Central memory CD8-positive, alpha-beta T cell (primary cell): ENCODE measurements around the gene SH3TC2.

Experiments used
- ATAC-seq: fragments of 150-1000 bp; cut with Tn5 transposase; replicated peaks from 2 replicates; pipeline ENCODE4 v1.10.0; 2022; ENCODE audit warnings: mild to moderate bottlenecking, moderate FRiP score, moderate number of reproducible peaks; ENCODE audit not compliant: poor library complexity, severe bottlenecking; ENCODE audit errors: extremely low read depth
- DNase-seq, 2 donors: peaks; one replicate each; pipeline ENCODE4 v3.0.0; 2021; ENCODE audit warnings: low spot score in 2 of 2
- H3K27ac Mint-ChIP-seq: one replicate; pipeline ENCODE4 v1.8.0; 2022; ENCODE audit warnings: low read depth, mild to moderate bottlenecking, moderate library complexity, mixed read lengths
- H3K27me3 Mint-ChIP-seq: one replicate; pipeline ENCODE4 v1.8.0; 2022; ENCODE audit warnings: mixed read lengths
- H3K36me3 Mint-ChIP-seq: one replicate; pipeline ENCODE4 v1.8.0; 2022; ENCODE audit warnings: mild to moderate bottlenecking, moderate library complexity, mixed read lengths; ENCODE audit not compliant: insufficient read depth
- H3K4me1 Mint-ChIP-seq: one replicate; pipeline ENCODE4 v1.8.0; 2022; ENCODE audit warnings: mixed read lengths
- H3K4me3 Mint-ChIP-seq: one replicate; pipeline ENCODE4 v1.8.0; 2022; ENCODE audit warnings: mild to moderate bottlenecking, moderate library complexity, mixed read lengths
- H3K9me3 Mint-ChIP-seq: one replicate; pipeline ENCODE4 v1.8.0; 2022; ENCODE audit warnings: mixed read lengths

SH3TC2 gene

DNA sequence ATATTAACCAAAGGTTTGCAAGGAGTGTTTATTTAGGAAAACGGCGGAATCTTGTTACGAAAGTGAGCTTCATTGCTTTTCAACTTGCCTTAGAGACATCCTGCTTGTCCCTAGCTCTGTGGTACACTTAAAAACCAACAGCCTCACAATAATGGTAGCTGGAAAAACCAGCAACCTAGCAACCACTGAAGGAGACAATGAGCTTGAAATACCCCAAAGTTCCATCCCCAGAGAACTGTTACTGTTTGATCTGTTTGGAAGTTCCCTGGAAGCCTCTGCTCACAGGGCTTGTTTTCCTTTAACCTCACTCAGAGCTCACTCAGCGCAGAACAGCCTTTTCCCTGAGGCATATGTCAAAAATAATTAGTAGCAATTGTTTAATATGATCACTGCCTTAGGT, 43.2 kb downstream of the SH3TC2 start:
- ATAC-seq (no peak), DNase-seq (no peak)
- Mint-ChIP-seq H3K27ac (no peak overlapping the region), H3K4me1 (no peaks in the 10 kb centered on the region), H3K4me3 (no peak overlapping the region), H3K9me3 (no peaks in the 10 kb centered on the region), H3K27me3 (peaks cover 39% of the 10 kb centered on the region), H3K36me3 (peaks cover 2% of the 10 kb centered on the region)

DNA sequence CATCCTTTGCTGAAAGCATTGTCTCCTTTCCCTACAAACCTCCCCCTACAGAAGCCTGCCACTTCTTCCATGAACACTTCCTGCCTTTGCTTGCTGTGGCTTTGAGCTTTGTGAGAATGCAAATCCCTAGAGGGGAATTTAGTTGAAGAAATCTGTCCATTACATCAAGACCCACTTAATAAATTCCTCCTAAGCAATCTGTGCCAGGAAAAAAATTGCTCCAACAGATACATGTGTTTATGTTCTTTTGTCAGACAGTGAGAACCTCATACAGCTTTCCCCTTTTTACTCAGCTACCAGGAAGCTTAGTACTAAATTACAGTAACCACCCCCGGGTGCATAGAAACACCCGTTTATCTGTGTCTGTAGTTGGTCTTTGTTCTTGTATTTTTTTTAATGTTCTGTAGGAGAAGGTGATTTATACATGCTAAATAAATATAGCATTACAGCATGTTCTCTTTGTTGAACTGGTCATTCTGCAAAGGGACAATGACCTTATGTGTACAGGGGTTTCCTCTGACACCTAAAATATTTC, 43.9 kb downstream of the SH3TC2 start:
- peaks cover 39% of the 10 kb centered on the region for H3K27me3 Mint-ChIP-seq
- ATAC-seq (no peak), DNase-seq (no peak)
- peaks cover 2% of the 10 kb centered on the region for H3K36me3 Mint-ChIP-seq
- no peak overlapping the region for H3K27ac Mint-ChIP-seq
- no peak overlapping the region for H3K4me3 Mint-ChIP-seq
- H3K9me3 Mint-ChIP-seq = no peaks in the 10 kb centered on the region
- no peaks in the 10 kb centered on the region for H3K4me1 Mint-ChIP-seq

DNA sequence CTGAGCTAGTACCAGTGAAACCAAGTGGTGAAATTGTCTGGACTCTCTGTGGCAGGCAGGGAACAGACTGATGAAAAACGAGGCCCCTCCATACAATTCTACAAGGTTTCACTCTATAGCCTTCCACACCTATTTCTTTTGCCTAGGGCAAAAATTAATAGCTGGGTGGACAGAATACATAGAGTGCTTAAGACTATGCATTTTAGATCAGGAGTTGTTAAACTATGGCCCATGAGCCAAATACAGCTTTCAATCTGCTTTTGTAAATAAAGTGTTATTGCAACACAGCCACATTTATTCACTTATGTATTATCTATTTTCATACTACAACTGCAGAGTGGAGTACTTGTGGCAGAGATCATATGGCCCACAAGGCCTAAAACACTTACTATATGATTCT, 45.2 kb downstream of the SH3TC2 start:
- ATAC-seq (no peak), DNase-seq (no peak)
- Mint-ChIP-seq H3K4me1 (no peaks in the 10 kb centered on the region), H3K4me3 (no peak overlapping the region), H3K9me3 (no peaks in the 10 kb centered on the region), H3K27me3 (peaks cover 39% of the 10 kb centered on the region), H3K27ac (no peak overlapping the region), H3K36me3 (peaks cover 2% of the 10 kb centered on the region)

DNA sequence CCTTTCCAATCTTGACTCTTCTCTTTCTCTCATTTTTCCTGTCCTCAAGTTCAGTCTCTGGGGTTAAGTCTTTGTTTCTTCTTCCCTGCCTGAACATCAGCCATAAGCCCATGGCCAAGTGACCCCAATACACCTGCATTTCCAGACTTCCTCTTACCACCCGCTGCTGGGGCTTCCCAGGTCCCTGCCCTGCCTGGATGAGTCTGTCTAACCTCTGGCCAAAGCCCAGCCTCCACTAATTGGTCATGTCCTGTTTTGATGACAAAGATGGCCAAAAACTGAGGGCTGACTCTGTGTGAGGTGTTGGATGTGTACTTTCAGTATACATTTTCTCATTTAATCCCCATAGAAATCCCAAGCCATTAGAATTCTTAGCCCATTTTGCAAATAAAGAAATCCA, 47.3 kb downstream of the SH3TC2 start:
- ATAC-seq (no peak), DNase-seq (no peak)
- H3K36me3 Mint-ChIP-seq = no peaks in the 10 kb centered on the region
- no peak overlapping the region for H3K27ac Mint-ChIP-seq
- peaks cover 28% of the 10 kb centered on the region for H3K27me3 Mint-ChIP-seq
- no peaks in the 10 kb centered on the region for H3K9me3 Mint-ChIP-seq
- no peak overlapping the region for H3K4me3 Mint-ChIP-seq
- H3K4me1 Mint-ChIP-seq = no peaks in the 10 kb centered on the region

DNA sequence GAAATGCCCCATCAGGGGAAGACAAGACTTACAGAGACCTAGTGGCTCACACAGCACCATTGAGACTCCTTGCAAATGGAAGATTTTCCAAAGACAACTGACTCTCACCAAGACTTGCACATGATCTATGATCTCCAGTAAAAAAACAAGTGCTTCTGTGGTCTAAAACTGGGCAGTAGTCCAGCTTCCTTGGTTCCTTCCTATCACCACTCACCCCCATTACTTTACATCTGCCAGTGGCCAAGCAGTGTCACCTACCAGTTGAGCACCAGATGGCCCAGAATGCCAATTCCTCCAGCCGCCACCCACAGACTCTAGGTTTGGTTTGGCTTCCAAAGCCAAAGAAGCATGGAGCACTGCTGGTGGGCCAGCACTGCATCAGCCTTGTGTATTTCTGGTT, 47.7 kb downstream of the SH3TC2 start:
- H3K4me3 Mint-ChIP-seq = no peak overlapping the region
- no peaks in the 10 kb centered on the region for H3K4me1 Mint-ChIP-seq
- no peak for DNase-seq
- no peak overlapping the region for H3K27ac Mint-ChIP-seq
- H3K9me3 Mint-ChIP-seq = no peaks in the 10 kb centered on the region
- H3K36me3 Mint-ChIP-seq = no peaks in the 10 kb centered on the region
- H3K27me3 Mint-ChIP-seq = peaks cover 24% of the 10 kb centered on the region
- ATAC-seq = no peak

DNA sequence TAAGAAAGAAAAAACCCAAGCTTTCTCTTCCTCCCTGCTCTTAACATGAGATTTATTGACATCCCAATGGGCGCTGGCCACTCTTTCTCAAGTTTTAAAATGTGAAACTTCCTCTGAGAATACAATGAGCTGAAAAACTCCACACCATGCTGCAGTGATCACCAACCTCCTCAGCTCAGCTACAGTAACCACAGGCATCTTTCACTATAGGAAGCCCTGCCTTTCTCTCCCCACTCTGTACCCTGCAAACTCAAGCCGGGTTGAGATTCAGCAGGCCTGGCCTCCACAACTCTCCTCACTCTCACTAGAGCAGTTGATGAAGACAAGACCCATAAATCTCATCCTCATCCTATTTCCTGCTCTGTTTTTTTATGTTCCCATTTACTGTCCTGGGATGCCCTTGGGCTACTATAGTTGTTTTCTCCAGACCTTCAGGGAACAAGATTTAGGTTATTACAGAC, 48.3 kb downstream of the SH3TC2 start:
- H3K4me1 Mint-ChIP-seq = no peaks in the 10 kb centered on the region
- ATAC-seq (no peak), DNase-seq (no peak)
- H3K27ac Mint-ChIP-seq = no peak overlapping the region
- H3K27me3 Mint-ChIP-seq = peaks cover 18% of the 10 kb centered on the region
- H3K4me3 Mint-ChIP-seq = no peak overlapping the region
- no peaks in the 10 kb centered on the region for H3K36me3 Mint-ChIP-seq
- H3K9me3 Mint-ChIP-seq = no peaks in the 10 kb centered on the region

DNA sequence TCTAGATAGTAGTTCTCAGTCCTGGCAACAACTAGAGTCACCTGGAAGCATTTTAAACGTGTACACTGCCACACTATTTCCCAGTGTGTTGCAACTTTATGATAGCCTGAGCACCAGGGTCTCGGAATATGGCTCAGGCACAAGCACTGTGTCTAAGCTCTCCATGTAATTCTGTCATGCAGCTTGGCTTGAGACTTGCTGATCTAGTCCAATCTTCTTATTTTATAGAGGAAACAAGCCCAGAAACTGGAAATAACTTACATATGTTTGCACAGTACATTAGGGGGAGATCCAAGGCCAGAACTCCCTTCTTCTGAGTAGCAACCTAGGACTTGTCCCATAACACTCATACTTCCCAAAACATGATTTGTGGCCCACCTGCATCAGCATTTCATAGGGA, 49.1 kb downstream of the SH3TC2 start:
- no peaks in the 10 kb centered on the region for H3K36me3 Mint-ChIP-seq
- DNase-seq = no peak
- no peak overlapping the region for H3K4me3 Mint-ChIP-seq
- ATAC-seq = no peak
- no peaks in the 10 kb centered on the region for H3K4me1 Mint-ChIP-seq
- H3K9me3 Mint-ChIP-seq = no peaks in the 10 kb centered on the region
- peaks cover 10% of the 10 kb centered on the region for H3K27me3 Mint-ChIP-seq
- no peak overlapping the region for H3K27ac Mint-ChIP-seq

DNA sequence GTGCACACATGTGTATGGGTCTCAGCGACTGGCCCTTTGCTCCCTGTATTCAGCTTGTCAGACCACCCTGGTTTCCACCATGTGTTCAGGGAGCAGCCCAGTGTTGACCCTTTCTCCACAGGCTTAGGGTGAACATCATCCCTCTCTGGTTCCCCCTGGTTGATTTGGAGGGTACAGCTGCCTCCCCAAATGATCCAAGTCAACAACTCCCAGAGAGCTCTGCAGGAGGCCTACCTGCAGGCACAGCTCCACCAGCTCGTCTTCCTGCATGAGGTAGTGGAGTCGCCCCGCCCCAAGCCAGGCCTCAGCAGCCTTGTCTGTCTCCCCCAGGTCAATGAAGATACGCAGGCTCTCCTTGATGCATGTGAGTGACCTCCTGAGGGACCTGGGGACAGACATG, 50.5 kb downstream of the SH3TC2 start:
- no peaks in the 10 kb centered on the region for H3K9me3 Mint-ChIP-seq
- no peaks in the 10 kb centered on the region for H3K36me3 Mint-ChIP-seq
- no peaks in the 10 kb centered on the region for H3K4me1 Mint-ChIP-seq
- no peaks in the 10 kb centered on the region for H3K27me3 Mint-ChIP-seq
- H3K27ac Mint-ChIP-seq = no peak overlapping the region
- DNase-seq = no peak
- no peak for ATAC-seq
- H3K4me3 Mint-ChIP-seq = no peak overlapping the region

DNA sequence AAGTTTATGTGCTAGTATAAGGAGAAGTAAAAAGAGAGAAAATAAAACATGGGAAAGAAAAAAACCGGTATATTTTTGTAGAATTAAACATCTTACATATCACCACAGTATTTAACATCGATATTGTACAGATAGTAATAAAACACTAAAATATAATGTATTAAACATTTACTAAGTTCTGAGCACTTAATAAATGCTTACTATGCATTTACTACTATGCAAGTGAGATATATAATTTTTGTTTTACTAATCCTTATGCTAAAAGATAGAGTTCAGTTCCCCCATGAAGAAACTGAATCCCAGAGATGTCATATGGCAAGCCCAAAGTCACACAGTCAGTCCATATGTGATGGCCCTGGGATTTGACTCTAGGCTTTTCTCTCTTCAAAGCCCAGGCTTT, 51.1 kb downstream of the SH3TC2 start:
- Mint-ChIP-seq H3K27me3 (no peaks in the 10 kb centered on the region), H3K4me3 (no peak overlapping the region), H3K9me3 (no peaks in the 10 kb centered on the region), H3K4me1 (no peaks in the 10 kb centered on the region), H3K27ac (no peak overlapping the region), H3K36me3 (no peaks in the 10 kb centered on the region)
- DNase-seq = no peak
- no peak for ATAC-seq

DNA sequence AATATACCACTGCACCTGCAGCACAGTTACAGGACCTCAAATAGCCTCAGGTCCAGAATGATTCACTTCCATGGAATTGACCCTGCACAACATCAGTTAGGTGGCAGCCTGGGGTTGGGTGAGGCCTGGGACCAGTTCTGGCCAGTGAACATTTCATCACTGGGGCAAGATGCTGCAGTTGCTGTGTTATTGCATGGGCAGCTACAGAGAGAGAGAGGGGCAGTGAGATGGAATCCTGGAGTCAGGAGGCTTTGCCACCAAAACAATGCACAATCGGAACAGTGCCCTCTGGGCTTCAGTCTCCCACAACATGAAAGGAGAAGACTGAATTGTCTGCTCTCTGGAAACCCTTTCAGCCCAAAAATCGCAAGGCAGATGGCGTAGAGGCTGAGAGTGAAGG, 51.8 kb downstream of the SH3TC2 start:
- H3K9me3 Mint-ChIP-seq = no peaks in the 10 kb centered on the region
- ATAC-seq (no peak), DNase-seq (no peak)
- no peak overlapping the region for H3K4me3 Mint-ChIP-seq
- no peaks in the 10 kb centered on the region for H3K4me1 Mint-ChIP-seq
- no peaks in the 10 kb centered on the region for H3K36me3 Mint-ChIP-seq
- no peaks in the 10 kb centered on the region for H3K27me3 Mint-ChIP-seq
- H3K27ac Mint-ChIP-seq = no peak overlapping the region

DNA sequence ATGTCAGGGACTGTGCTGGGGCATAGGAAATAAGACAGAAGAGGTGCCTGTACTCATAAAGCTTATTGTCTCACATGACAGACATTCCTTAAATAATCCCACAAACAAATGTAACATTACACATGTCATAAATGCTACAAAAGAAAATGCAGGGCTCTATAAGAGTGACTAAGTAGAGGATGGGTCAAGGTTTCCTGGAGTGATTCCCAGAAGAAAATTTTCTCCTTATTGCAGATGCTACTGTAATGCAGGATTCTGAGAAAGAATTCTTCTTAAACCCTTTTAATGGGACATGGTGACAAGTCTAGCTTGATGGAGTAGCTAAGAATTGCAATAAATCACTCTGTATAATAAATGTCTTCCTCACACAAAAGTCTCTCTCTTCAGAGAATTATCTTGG, 55.7 kb downstream of the SH3TC2 start:
- ATAC-seq = no peak
- H3K4me3 Mint-ChIP-seq = no peak overlapping the region
- H3K27me3 Mint-ChIP-seq = peaks cover 1% of the 10 kb centered on the region
- H3K4me1 Mint-ChIP-seq = no peaks in the 10 kb centered on the region
- H3K9me3 Mint-ChIP-seq = no peaks in the 10 kb centered on the region
- no peaks in the 10 kb centered on the region for H3K36me3 Mint-ChIP-seq
- no peak for DNase-seq
- no peak overlapping the region for H3K27ac Mint-ChIP-seq

DNA sequence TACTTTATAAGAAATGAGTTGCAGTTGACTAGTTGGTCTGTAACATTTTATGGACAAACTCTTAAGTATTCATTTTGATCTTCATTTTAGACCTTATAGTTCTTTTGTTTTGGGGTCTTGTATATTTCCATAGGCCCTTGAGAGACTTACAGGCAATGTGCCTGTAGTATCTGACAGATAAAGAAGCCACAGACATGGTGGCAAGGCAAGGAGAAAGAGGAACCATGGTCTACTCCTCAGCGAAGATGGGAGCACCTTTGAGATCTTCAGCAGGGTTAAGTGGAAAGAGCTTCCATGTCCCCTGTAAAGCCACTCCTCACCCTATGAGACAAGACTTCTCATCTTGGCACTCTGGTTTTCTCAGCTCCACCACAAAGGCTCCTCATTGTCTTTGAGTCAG, 56.4 kb downstream of the SH3TC2 start:
- H3K4me1 Mint-ChIP-seq = no peaks in the 10 kb centered on the region
- peaks cover 9% of the 10 kb centered on the region for H3K27me3 Mint-ChIP-seq
- no peak overlapping the region for H3K27ac Mint-ChIP-seq

DNA sequence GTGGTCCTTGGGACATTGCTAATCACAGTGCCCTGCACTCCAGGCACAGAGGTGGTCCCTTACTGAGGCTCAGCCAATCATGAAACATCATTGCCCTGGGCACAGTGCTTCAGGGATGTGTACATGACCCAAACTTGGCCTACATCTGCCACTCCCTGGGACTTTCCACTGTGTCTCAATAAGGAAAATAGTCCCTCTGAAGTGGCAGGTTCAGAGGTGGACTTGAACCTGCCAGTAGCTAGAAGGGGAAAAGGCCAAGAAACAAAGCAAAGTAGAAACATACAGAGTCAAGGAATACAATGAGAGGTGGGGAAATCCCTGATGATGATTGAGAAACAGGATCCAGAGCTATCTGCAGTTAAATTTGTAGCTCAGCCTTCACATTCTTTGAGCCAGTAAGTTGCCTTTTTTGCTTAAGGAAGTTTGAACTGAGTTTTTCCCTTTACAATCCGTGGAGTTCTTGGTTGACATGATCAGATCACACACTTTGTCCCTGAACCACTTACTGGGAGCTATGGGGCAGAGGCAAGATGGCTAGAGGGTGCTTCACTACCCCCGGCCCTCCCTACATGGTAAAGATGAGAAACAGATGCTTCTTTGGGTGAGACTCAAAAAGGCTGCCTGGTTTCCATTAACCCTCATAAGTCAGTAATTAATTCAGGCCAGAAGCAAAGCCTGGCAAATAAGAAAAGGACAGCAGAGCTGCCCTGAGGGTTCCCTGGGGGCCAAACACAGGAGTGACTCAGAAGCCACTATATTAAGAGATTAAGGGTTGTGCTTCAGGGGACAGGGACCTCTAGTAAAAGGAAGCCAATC, 57.6 kb downstream of the SH3TC2 start:
- Mint-ChIP-seq H3K36me3 (no peaks in the 10 kb centered on the region), H3K27ac (no peak overlapping the region), H3K27me3 (peaks cover 20% of the 10 kb centered on the region), H3K9me3 (no peaks in the 10 kb centered on the region), H3K4me3 (no peak overlapping the region), H3K4me1 (no peaks in the 10 kb centered on the region)
- ATAC-seq (no peak), DNase-seq (no peak)

More for the DNA sequence above, 56.4 kb downstream of the SH3TC2 start:
- DNase-seq (no peak), ATAC-seq (no peak)
- H3K9me3 Mint-ChIP-seq = no peaks in the 10 kb centered on the region
- H3K36me3 Mint-ChIP-seq = no peaks in the 10 kb centered on the region
- no peak overlapping the region for H3K4me3 Mint-ChIP-seq
